Stimulated activated CD8-positive, alpha-beta memory T cell treated with anti-CD3 and anti-CD28 coated beads, Interleukin-12 subunit alpha, Interleukin-12 subunit beta, amount 100 ng/mL, for 24 hours (primary cell): ENCODE results near the gene CARD9.
"Not testable (repeated sequence)": the region's sequence is repeated elsewhere in the genome, so short reads cannot be mapped to it uniquely, and the experiment has no call there.

Experiments used
- DNase-seq: peaks from one replicate; pipeline ENCODE4 v3.0.0-alpha.2; 2020; ENCODE audit errors: extremely low read depth

The CARD9 gene

DNA sequence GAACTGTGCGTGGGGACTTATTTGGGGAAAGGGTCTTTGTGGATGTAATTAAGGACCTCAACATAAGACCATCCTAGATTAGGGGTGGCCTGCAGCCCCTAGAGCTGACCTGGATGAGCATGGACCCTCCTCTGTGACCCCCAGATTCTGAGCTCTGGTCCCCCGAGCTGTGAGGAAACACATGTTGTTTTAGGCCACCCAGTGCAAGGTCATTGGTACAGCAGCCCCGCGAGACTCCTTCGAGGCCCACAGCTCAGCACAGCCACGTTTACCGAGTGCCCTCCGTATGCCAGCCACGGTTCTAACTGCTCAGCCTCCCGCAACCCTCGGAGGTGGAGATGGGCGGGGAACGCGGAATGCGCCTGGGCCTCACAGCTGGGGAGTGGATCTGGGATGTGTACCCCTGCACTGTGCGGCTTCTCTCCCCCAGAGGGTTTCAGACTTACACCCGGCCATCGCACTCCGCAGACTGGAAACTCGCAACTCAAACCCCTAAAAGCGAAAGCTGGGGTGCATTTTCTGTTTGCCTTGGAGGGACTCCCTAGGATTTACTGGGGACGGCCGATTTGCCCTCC lies 50.6 kb downstream of the CARD9 start:
- DNase-seq, result no peak

DNA sequence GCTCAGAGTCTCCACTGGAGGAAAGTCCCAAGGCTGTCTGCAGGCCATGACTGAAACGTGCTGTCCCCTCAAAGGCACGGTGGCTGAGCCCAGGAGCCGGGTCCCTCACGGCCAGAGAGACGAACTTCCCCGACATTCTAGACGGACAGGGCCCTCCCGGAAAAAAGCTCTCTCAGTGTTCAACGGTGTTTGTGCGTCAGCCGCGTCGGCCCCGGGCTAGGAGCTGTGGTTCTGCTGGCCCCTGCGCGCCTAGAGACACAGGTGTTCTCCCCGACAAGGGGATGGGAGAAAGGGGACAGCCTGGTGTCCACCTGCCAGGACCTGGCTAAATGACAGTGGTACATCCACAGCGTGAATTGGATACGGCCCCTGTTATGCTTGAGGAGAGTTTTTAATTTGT lies 51.9 kb downstream of the CARD9 start:
- no peak for DNase-seq

DNA sequence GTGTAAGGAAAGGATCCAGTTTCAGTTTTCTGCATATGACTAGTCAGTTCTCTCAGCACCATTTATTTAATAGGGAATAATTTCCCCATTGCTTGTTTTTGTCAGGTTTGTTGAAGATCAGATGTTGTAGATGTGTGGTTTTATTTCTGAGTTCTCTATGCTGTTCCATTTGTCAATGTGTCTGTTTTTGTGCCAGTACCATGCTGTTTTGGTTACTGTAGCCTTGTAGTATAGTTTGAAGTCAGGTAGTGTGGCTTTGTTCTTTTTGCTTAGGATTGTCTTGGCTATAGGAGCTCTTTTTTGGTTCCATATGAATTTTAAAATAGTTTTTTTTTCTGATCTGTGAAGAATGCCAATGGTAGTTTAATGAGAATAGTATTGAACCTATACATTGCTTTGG lies 52.5 kb downstream of the CARD9 start:
- not testable (repeated sequence) for DNase-seq

DNA sequence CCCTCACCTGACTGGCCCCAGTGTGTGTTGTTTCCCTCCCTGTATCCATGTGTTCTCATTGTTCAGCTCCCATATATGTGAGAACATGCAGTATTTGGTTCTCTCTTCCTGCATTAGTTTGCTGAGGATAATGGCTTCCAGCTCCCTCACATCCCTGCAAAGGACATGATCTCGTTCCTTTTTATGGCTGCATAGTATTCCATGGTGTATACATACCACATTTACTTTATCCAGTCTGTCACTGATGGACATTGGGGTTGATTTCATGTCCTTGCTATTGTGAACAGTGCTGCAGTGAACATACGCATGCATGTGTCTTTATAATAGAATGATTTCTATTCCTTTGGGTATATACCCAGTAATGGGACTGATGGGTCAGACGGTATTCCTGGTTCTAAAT lies 53.5 kb downstream of the CARD9 start:
- not testable (repeated sequence) for DNase-seq

DNA sequence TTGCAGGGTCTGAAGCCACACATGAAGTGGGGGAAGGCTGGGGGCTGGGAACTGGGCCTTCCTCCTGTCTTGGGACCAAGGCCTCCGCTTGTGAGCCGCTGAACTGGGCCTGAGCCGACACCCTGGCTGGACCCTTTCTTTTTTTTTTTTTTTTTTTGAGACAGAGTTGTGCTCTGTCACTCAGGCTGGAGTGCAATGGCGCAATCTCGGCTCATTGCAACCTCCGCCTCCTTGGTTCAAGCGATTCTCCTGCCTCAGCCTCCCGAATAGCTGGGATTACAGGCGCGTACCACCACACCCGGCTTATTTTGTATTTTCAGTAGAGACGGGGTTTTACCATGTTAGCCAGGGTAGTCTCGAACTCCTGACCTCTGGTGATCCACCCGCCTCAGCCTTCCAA lies 54.2 kb downstream of the CARD9 start:
- DNase-seq, result not testable (repeated sequence)

DNA sequence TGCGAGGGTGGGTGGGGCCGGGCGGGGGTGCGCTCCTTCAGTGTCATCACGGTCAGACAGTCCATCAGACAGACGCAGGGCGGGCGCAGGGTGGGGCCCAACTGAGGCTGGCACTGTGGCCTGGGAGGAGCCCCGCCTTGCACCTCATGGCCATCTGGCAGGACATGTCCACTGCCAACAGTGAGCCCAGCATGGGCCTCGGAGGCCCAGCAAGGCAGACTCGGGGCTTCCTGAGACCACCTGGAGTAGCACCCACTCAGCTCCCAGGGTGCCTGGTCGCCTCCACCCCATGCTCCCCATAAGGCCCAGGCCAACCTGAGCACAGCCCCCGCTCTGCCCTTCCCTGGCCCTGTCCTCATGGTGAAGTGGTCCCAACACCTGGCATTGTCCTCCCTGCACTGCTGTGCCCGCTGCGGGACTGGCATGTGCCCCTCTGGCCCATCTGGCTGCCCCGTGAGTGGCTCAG lies 54.7 kb downstream of the CARD9 start:
- DNase-seq, result no peak

DNA sequence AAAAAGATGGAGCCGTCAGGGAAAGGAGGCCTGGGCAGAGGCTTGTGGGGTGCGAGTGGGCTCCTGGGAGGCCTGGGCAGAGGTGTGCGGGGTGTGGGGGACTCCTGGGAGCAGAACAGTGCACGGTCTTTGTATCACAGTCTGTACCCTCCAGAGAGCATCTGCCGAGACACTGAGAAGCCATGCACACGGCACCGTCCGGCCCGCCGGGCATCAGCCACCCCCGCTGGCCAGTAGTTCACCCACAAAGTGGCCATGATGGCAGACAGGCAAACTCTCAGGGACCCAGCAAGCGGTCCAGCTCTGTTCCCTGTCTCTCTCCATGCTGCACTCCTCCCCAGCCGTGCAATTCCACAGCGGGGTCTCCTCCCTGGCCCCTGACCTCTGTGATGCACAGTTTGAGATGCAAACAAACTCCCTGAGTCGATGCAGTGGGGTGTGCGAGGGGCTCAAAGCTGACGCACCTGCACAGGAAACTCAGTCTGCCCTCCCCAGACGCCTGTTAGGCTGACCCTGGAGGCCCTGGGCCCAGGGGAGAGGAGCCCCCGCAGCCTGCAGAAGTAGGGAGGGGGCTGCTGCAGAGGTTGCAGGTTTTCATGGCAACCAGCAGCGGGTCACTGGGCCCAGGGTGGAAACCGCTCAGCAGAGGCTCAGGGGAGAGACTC lies 55.2 kb downstream of the CARD9 start:
- no peak for DNase-seq

DNA sequence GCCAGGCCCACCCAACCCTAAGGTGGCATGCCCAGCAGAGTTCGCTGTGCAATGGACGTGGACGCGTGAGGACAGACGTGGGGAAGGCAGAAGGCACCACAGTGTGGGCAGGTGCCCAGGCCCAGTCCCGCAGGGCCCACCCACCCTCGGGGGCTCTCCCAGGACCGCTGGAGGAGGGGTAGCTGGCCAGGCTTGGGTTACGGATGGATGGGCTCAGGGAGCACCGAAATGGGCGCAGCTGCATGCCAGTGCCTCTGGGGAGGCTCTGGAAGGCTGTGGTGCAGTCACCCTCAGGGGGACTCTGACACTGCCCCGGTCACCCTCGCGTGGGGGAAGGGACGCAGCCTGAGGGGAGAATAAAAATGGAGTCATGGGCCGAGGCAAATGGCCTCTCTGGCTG lies 55.8 kb downstream of the CARD9 start:
- DNase-seq, result no peak

DNA sequence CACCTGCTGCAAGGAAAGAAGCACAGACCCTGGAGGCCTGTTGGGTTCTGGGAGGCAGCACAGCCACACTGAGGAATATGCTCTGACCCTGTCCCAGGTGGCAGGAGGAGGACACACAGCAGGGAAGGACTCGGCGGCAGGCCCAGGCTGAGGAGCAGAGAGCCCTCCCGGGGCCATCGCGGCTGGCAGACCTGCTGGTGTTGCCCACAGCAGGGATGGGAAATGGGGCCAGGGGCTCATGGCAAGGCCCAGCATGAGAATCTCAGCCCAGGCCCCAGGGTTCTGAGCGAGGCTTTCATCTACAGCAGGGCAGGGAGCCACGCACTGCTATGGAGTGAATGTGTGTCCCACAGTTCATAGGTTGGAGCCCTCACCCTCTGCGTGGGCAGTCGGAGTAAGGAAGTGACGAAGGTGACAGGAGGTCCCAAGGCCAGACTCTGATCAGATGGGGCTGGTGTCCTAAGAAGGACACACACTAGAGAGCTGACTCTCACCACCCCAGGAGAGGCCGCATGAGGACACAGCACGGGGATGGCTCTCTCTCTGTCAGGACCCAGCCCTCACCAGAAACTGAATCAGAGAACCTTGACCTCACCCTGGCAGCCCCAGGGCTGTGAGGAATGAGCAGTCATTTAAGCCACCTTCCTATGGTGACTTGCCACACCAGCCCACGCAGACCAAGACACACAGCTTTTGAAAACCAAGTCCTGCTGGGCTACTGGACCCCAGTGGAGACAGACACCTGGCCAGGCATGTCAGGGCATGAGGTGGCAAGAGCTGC lies 56.4 kb downstream of the CARD9 start:
- no peak for DNase-seq

DNA sequence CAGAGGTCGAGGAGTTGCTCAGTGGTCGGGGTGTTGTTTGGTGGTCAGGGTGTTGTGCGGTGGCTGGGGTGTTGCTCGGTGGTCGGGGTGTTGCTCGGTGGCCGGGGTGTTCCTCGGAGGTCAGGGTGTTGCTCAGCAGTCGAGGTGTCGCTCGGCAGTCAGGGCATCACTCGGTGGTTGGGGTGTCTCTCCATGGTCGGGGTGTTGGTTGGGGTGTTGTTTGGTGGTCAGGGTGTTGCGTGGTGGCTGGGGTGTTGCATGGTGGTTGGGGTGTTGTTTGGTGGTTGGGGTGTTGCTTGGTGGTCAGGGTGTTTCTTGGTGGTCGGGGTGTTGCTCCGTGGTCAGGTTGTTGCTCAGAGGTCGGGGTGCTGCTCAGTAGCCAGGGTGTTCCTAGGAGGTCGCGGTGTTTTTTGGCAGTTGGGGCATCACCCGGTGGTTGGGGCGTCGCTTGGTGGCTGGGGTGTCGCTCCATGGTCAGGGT lies 57.2 kb downstream of the CARD9 start:
- peak; percentile 17 for DNase-seq

DNA sequence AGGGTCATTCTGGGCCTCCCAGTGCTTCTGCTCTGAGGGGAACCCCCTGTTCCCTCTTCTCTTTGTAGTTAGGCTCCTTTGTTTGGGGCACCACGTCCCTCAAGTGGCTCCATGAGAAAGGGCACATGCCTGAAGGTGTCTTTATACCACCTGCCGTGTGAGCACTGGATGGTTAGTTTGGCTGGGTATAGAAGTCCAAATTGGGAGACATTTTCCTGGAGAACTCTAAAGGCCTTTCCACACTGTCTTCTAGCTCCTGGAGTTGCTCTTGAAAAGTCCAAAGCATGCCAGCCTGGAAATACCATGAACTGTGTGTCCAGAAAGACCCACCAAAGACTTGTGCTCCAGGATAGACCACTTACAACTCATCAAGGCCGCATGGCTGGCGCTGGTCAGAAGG lies 58.5 kb downstream of the CARD9 start:
- no peak for DNase-seq

DNA sequence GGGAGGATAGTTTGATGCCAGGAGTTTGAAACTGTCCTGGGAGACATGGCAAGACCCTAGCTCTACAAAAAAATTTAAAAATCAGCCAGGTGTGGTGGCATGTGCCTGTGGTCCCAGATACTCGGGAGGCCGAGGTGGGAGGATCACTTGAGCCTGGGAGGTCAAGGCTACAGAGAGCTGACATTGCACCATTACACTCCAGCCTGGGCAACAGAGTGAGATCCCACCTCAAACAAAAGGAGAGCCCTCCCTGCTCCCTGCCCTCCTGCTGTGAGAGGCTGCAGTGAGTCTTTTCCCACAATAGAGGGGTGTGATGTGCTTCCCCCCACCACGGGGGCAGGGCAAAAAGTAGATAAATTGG lies 59.4 kb downstream of the CARD9 start:
- DNase-seq, result no peak
